Ammon's horn (tissue), 1 donor: ENCODE results near the gene CCDC187.
"Not testable (repeated sequence)": the region's sequence is repeated elsewhere in the genome, so short reads cannot be mapped to it uniquely, and the experiment has no call there.

ENCODE experiments used
- DNase-seq: peaks from one replicate; pipeline ENCODE4 v3.0.0-alpha.2; 2016; ENCODE audit warnings: low spot score

Gene CCDC187

DNA sequence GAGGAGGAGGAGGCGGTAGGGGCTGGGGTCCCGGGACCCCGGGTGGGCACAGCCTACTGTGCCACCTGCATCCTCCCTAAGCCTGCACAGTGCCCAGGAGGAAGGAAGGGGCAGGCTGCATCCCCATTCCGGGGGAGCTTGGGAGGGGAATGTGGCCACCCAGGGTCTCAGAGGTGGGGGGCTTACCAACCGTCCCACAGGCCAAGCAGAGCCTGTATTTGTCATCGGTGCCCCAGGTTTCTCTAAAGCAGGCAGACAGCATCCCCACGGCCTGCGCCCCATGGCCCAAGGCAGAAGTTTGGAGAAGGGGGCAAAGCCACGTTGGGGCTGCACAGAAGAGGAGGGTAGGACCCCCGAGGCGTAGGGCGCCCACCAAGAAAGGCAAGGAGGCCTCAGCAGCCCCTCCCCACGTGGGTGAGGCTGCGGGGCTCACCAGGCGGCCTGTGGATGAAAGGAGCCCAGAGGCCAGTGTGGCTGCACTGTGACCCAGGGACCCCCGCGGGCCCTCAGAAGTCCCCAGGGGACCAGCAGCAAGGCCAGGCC lies 22.9 kb upstream of the CCDC187 start:
- DNase-seq = no peak

DNA sequence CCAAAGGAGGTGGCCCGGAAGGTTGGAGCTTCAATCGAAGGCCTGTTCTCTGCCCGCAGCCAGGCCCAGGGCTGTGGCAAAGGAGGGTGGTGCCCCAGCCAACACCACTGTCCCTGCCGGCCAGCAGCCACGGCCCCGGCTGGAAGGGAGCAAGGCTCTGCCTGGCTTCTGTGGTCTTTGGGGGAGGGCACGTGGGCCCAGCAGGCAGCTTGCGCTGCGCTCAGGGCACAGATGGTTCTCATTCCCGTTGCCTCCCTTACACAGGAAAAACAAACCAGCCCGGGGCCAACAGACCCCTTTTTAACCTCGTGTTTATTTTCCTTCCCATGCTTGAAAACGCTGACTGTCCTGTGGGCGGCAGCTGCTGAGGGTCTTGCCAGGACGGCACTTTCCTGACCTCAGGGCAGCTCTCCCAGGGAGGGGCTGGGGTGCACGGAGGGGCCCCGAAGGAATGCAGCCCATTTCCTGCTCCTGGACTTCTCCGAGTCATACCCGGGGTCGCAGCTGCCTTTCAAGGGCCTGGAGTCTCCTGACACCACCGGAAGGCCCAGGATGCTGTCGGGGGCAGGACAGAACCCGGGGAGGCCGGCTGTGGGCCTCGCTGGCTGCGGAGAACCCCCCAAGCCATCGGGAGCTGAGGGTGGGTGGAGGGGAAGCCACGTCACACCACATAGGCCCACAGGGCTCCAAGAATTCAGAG lies 22.3 kb upstream of the CCDC187 start:
- peak; percentile 69 for DNase-seq

DNA sequence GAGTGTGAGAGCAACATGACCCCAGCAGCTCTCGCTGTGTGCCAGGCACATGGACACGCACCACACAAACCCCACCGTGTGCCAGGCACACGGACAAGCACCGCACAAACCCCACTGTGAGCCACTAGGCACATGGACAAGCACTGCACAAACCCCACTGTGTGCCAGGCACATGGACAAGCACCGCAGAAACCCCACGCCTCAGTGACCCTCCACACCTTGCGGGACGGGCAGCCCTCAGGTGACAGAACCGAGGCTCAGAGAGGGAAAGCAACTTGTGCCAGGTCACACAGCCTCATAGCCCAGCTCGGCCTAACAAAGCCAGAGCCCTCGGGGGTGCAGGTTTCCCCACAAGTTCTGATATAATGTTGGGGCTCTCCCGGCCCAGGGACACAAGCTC lies 21.5 kb upstream of the CCDC187 start:
- DNase-seq = no peak

DNA sequence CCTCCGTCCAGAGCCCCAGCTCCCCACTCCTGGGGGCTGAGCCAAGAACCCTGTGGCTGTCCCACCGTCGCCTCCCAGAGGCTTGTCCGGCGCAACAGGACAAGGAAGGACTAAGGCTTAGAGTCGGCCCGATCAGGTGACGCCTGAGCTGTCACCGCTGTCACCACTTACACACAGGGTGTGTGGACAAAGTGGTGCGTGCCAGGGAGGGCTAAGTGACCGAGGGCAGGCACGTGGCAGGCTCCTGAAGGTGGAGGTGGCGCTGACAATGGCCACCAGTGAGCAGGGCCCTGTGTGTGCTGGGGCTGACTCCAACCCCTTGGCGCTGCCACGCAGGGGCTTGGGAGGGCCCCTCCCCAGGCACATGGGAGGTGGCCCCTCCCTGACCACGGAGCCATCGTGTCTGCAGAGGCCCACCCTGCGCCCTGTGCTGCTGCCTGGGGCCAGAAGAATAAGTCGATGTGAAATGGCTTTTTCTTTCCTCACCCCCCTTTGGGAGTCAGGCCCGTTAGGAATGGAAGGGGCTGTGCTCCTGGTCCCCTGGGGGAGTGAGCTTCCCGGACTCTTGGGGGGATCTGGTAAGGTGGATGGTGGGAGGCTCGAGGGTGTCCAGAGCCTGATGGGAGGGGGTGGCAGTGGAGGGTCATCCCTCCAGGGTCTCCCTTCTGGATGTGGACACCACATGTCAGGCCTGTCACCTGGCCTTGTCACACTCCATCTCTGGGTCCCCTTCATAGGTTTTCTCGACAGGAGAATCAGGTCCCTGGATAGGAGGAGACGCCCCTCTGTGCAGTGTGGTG lies 20.8 kb upstream of the CCDC187 start:
- no peak for DNase-seq

DNA sequence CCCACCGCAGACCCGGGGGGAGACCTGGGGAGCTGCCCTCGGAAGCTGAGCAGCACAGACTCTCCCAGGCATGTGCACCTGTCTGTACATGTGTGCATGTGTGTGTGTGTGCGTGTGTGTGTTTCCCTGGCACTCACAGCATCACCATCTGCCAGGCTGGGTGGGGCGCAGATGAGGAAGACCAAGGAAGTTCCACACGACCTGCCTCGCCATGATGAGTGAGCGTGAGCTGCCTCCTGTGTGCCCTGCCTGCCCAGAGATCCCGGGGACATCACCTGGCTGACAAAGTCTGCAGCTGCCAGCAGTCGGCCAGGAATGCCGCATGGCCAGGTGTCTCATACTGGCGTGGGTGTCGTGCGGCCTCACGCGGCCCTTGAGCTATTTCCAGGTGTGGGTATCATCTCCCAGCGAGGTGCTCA lies 19.5 kb upstream of the CCDC187 start:
- no peak for DNase-seq

DNA sequence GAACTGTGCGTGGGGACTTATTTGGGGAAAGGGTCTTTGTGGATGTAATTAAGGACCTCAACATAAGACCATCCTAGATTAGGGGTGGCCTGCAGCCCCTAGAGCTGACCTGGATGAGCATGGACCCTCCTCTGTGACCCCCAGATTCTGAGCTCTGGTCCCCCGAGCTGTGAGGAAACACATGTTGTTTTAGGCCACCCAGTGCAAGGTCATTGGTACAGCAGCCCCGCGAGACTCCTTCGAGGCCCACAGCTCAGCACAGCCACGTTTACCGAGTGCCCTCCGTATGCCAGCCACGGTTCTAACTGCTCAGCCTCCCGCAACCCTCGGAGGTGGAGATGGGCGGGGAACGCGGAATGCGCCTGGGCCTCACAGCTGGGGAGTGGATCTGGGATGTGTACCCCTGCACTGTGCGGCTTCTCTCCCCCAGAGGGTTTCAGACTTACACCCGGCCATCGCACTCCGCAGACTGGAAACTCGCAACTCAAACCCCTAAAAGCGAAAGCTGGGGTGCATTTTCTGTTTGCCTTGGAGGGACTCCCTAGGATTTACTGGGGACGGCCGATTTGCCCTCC lies 18.9 kb upstream of the CCDC187 start:
- no peak for DNase-seq

DNA sequence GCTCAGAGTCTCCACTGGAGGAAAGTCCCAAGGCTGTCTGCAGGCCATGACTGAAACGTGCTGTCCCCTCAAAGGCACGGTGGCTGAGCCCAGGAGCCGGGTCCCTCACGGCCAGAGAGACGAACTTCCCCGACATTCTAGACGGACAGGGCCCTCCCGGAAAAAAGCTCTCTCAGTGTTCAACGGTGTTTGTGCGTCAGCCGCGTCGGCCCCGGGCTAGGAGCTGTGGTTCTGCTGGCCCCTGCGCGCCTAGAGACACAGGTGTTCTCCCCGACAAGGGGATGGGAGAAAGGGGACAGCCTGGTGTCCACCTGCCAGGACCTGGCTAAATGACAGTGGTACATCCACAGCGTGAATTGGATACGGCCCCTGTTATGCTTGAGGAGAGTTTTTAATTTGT lies 17.7 kb upstream of the CCDC187 start:
- DNase-seq = no peak

DNA sequence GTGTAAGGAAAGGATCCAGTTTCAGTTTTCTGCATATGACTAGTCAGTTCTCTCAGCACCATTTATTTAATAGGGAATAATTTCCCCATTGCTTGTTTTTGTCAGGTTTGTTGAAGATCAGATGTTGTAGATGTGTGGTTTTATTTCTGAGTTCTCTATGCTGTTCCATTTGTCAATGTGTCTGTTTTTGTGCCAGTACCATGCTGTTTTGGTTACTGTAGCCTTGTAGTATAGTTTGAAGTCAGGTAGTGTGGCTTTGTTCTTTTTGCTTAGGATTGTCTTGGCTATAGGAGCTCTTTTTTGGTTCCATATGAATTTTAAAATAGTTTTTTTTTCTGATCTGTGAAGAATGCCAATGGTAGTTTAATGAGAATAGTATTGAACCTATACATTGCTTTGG lies 17.1 kb upstream of the CCDC187 start:
- not testable (repeated sequence) for DNase-seq

DNA sequence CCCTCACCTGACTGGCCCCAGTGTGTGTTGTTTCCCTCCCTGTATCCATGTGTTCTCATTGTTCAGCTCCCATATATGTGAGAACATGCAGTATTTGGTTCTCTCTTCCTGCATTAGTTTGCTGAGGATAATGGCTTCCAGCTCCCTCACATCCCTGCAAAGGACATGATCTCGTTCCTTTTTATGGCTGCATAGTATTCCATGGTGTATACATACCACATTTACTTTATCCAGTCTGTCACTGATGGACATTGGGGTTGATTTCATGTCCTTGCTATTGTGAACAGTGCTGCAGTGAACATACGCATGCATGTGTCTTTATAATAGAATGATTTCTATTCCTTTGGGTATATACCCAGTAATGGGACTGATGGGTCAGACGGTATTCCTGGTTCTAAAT lies 16.1 kb upstream of the CCDC187 start:
- DNase-seq = not testable (repeated sequence)

DNA sequence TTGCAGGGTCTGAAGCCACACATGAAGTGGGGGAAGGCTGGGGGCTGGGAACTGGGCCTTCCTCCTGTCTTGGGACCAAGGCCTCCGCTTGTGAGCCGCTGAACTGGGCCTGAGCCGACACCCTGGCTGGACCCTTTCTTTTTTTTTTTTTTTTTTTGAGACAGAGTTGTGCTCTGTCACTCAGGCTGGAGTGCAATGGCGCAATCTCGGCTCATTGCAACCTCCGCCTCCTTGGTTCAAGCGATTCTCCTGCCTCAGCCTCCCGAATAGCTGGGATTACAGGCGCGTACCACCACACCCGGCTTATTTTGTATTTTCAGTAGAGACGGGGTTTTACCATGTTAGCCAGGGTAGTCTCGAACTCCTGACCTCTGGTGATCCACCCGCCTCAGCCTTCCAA lies 15.3 kb upstream of the CCDC187 start:
- not testable (repeated sequence) for DNase-seq

DNA sequence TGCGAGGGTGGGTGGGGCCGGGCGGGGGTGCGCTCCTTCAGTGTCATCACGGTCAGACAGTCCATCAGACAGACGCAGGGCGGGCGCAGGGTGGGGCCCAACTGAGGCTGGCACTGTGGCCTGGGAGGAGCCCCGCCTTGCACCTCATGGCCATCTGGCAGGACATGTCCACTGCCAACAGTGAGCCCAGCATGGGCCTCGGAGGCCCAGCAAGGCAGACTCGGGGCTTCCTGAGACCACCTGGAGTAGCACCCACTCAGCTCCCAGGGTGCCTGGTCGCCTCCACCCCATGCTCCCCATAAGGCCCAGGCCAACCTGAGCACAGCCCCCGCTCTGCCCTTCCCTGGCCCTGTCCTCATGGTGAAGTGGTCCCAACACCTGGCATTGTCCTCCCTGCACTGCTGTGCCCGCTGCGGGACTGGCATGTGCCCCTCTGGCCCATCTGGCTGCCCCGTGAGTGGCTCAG lies 14.9 kb upstream of the CCDC187 start:
- no peak for DNase-seq

DNA sequence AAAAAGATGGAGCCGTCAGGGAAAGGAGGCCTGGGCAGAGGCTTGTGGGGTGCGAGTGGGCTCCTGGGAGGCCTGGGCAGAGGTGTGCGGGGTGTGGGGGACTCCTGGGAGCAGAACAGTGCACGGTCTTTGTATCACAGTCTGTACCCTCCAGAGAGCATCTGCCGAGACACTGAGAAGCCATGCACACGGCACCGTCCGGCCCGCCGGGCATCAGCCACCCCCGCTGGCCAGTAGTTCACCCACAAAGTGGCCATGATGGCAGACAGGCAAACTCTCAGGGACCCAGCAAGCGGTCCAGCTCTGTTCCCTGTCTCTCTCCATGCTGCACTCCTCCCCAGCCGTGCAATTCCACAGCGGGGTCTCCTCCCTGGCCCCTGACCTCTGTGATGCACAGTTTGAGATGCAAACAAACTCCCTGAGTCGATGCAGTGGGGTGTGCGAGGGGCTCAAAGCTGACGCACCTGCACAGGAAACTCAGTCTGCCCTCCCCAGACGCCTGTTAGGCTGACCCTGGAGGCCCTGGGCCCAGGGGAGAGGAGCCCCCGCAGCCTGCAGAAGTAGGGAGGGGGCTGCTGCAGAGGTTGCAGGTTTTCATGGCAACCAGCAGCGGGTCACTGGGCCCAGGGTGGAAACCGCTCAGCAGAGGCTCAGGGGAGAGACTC lies 14.3 kb upstream of the CCDC187 start:
- no peak for DNase-seq

DNA sequence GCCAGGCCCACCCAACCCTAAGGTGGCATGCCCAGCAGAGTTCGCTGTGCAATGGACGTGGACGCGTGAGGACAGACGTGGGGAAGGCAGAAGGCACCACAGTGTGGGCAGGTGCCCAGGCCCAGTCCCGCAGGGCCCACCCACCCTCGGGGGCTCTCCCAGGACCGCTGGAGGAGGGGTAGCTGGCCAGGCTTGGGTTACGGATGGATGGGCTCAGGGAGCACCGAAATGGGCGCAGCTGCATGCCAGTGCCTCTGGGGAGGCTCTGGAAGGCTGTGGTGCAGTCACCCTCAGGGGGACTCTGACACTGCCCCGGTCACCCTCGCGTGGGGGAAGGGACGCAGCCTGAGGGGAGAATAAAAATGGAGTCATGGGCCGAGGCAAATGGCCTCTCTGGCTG lies 13.8 kb upstream of the CCDC187 start:
- DNase-seq = no peak

DNA sequence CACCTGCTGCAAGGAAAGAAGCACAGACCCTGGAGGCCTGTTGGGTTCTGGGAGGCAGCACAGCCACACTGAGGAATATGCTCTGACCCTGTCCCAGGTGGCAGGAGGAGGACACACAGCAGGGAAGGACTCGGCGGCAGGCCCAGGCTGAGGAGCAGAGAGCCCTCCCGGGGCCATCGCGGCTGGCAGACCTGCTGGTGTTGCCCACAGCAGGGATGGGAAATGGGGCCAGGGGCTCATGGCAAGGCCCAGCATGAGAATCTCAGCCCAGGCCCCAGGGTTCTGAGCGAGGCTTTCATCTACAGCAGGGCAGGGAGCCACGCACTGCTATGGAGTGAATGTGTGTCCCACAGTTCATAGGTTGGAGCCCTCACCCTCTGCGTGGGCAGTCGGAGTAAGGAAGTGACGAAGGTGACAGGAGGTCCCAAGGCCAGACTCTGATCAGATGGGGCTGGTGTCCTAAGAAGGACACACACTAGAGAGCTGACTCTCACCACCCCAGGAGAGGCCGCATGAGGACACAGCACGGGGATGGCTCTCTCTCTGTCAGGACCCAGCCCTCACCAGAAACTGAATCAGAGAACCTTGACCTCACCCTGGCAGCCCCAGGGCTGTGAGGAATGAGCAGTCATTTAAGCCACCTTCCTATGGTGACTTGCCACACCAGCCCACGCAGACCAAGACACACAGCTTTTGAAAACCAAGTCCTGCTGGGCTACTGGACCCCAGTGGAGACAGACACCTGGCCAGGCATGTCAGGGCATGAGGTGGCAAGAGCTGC lies 13.2 kb upstream of the CCDC187 start:
- no peak for DNase-seq

DNA sequence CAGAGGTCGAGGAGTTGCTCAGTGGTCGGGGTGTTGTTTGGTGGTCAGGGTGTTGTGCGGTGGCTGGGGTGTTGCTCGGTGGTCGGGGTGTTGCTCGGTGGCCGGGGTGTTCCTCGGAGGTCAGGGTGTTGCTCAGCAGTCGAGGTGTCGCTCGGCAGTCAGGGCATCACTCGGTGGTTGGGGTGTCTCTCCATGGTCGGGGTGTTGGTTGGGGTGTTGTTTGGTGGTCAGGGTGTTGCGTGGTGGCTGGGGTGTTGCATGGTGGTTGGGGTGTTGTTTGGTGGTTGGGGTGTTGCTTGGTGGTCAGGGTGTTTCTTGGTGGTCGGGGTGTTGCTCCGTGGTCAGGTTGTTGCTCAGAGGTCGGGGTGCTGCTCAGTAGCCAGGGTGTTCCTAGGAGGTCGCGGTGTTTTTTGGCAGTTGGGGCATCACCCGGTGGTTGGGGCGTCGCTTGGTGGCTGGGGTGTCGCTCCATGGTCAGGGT lies 12.4 kb upstream of the CCDC187 start:
- no peak for DNase-seq

DNA sequence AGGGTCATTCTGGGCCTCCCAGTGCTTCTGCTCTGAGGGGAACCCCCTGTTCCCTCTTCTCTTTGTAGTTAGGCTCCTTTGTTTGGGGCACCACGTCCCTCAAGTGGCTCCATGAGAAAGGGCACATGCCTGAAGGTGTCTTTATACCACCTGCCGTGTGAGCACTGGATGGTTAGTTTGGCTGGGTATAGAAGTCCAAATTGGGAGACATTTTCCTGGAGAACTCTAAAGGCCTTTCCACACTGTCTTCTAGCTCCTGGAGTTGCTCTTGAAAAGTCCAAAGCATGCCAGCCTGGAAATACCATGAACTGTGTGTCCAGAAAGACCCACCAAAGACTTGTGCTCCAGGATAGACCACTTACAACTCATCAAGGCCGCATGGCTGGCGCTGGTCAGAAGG lies 11.1 kb upstream of the CCDC187 start:
- no peak for DNase-seq

DNA sequence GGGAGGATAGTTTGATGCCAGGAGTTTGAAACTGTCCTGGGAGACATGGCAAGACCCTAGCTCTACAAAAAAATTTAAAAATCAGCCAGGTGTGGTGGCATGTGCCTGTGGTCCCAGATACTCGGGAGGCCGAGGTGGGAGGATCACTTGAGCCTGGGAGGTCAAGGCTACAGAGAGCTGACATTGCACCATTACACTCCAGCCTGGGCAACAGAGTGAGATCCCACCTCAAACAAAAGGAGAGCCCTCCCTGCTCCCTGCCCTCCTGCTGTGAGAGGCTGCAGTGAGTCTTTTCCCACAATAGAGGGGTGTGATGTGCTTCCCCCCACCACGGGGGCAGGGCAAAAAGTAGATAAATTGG lies 10.1 kb upstream of the CCDC187 start:
- DNase-seq = no peak

DNA sequence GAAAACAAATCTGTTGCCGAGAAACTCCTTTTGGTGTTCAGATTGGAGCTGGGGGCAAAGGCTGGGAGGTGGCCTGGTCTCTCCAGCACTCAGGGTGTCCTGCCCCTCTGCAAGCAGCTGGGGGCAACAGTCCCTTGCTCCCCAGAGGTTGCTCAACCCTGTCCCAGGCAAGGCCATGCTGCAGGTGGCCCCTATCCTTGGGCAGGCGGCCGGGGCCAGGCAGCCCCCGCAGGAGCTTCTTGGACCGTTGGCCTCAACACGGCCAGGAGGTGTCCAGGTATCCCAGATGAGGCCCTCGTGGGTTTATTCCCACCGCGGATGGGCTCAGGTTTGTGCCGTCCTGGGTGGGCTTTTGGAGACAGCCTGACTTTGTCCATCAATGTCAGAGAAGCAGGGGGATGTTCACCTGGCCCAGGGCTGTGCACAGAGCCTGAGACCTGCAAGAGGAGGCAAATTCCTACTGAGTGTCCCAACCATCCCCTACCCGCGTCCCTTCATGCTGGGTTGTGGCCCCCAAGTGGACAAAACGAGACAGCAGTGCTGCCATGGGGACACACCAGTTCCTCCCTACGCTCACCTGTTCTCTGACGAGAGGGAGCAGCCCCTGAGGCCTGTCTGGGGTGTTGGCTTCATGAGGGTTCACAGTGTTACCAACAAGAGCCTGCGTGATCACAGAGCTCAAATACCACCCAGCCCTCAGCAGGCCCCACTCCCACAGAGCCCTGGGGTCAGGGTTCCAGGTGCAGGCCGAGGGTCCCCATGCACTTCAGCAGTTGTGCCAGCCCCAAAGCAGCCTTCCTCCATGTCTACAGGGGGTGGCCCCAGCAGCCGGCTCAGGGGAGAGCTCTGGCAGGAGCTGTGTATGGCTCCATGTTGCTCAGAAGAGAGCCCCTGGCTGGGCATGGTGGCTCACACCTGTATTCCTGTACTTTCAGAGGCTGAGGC lies 9.5 kb upstream of the CCDC187 start:
- DNase-seq = no peak

DNA sequence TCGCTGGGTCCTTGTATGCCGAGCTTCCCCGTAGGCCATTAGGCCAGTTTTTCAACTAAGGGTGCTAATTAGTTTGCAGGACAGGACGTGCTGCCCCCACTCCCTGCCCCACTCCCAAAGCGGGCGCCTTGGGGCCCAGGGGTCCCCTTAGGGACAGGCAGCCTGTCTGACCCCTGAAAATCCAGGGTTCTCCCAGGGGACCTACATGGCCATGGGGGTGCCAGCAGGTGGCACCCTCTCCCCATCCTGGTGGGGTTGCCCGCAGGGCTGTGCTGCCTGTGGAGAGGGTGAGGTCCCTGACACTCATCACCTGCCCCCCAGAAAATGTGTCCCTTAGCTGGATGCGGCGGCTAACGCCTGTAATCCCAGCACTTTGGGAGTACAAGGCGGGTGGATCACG lies 8.5 kb upstream of the CCDC187 start:
- DNase-seq = peak; percentile 58

DNA sequence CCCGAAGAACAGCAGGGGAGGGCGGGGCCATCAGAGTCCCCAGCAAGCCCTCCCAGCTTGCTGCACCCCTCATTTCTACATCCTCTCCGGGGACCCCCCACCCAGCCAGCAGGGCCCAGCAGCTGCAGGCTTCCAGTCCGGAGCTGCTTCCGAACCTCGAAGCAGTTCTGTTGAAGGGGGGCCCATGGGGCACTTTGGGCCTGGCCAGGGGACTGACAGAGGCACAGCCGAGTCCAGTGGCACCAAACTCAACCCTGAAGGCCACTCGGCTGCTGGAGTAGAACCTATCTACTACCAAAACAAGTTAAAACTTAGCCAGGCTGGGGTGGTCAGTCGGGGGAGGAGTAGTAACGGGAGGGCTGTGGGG lies 8.1 kb upstream of the CCDC187 start:
- DNase-seq = no peak
